HepG2 (cell line): ENCODE results near the gene SF3B6. TPM values are rescaled to one million over a fixed set of nuclear protein-coding genes. Genes with fewer than 3 reads are reported as not detected.

Experiments
- CAMTA2 ChIP-seq: sonication (generic); formaldehyde crosslinking; IDR thresholded peaks from 2 replicates; pipeline ENCODE4 v1.4.0; 2020; ENCODE audit warnings: mild to moderate bottlenecking, missing genetic modification reagents, borderline replicate concordance
- EZH2 ChIP-seq: conservative IDR thresholded peaks from 2 replicates; pipeline ENCODE4 v1.6.1; 2012; ENCODE audit warnings: mild to moderate bottlenecking, low read depth, low read length, moderate library complexity
- KDM3A ChIP-seq: IDR thresholded peaks from 2 replicates; pipeline ENCODE4 v1.6.1; 2018; ENCODE audit warnings: low read depth, missing compliant biosample characterization
- RFX1 ChIP-seq: fragments of 450-650 bp; IDR thresholded peaks from 2 replicates; pipeline ENCODE4 v1.6.1; 2017
- RNF2 ChIP-seq: fragments of 450-650 bp; conservative IDR thresholded peaks from 2 replicates; pipeline ENCODE4 v1.6.1; 2016; ENCODE audit warnings: low read depth
- SMAD1 ChIP-seq: sonication (generic); formaldehyde crosslinking; IDR thresholded peaks from 2 replicates; pipeline ENCODE4 v1.4.0; 2020; ENCODE audit warnings: missing genetic modification reagents, low read depth, mild to moderate bottlenecking, borderline replicate concordance
- YY1 ChIP-seq: IDR thresholded peaks from 2 replicates; pipeline ENCODE4 v1.6.1; 2011; ENCODE audit warnings: low read length, low read depth, moderate library complexity, mild to moderate bottlenecking; ENCODE audit not compliant: insufficient read depth, insufficient replicate concordance
- ZNF101 ChIP-seq: sonication (generic); formaldehyde crosslinking; IDR thresholded peaks from 2 replicates; pipeline ENCODE4 v1.4.0; 2020; ENCODE audit warnings: mild to moderate bottlenecking, low read depth, missing genetic modification reagents, borderline replicate concordance
- ZNF282 ChIP-seq: fragments of 450-650 bp; IDR thresholded peaks from 2 replicates; pipeline ENCODE4 v1.6.1; 2018; ENCODE audit not compliant: partially characterized antibody
- ZNF343 ChIP-seq: sonication (generic); formaldehyde crosslinking; IDR thresholded peaks from 2 replicates; pipeline ENCODE4 v1.4.0; 2020; ENCODE audit warnings: mild to moderate bottlenecking, missing genetic modification reagents
- ZNF749 ChIP-seq: sonication (generic); formaldehyde crosslinking; IDR thresholded peaks from 2 replicates; pipeline ENCODE4 v1.8.0; 2022; ENCODE audit warnings: mild to moderate bottlenecking, missing genetic modification reagents, moderate library complexity, borderline replicate concordance
- ZNF839 ChIP-seq: sonication (generic); formaldehyde crosslinking; IDR thresholded peaks from 2 replicates; pipeline ENCODE4 v1.4.0; 2020; ENCODE audit warnings: missing genetic modification reagents, mild to moderate bottlenecking, borderline replicate concordance
- ZNF891 ChIP-seq: sonication (generic); formaldehyde crosslinking; IDR thresholded peaks from 2 replicates; pipeline ENCODE4 v1.5.0; 2020; ENCODE audit warnings: mild to moderate bottlenecking, missing genetic modification reagents
- ZSCAN25 ChIP-seq: sonication (generic); formaldehyde crosslinking; IDR thresholded peaks from 2 replicates; pipeline ENCODE4 v1.8.0; 2022; ENCODE audit warnings: mild to moderate bottlenecking, missing genetic modification reagents
- polyA plus RNA-seq, 8 experiments: library from polyadenylated mRNA; depleted of rRNA in 3 of 8; stranded (reverse) in 7 of 8; unstranded in 1 of 8; fragments of >200 nt; fragmentation: Illumina TruSeq in 4 of 8; extraction: Trizol in 4 of 8; gene quantifications; 2 replicates each; pipeline versions ENCODE4 v1.2.1 to v1.2.3, GENCODE V29; 2011 to 2016; ENCODE audit warnings: low read depth in 4 of 8, missing spikeins in 1 of 8, mixed read lengths in 1 of 8; ENCODE audit not compliant: insufficient read depth in 1 of 8
- total RNA-seq, 5 experiments: library from RNA; depleted of rRNA; stranded (reverse); fragments of >200 nt; fragmentation: Illumina TruSeq; extraction: Trizol; gene quantifications; 2 replicates each; pipeline ENCODE4 v1.2.3, GENCODE V29; 2016; ENCODE audit warnings: low read depth in 1 of 5
- TF ChIP-seq, protein P1 (sequence below): sonication (generic); formaldehyde crosslinking; IDR thresholded peaks from 2 replicates; pipeline ENCODE4 v1.8.0; 2022; ENCODE audit warnings: missing genetic modification reagents, mild to moderate bottlenecking, moderate library complexity, borderline replicate concordance
- TF ChIP-seq, protein P2 (sequence below): sonication (generic); formaldehyde crosslinking; IDR thresholded peaks from 2 replicates; pipeline ENCODE4 v1.9.0; 2021; ENCODE audit warnings: missing genetic modification reagents, borderline replicate concordance
- TF ChIP-seq, protein P3 (sequence below): sonication (generic); formaldehyde crosslinking; IDR thresholded peaks from 2 replicates; pipeline ENCODE4 v1.4.0; 2020; ENCODE audit warnings: missing genetic modification reagents
- TF ChIP-seq, protein P4 (sequence below): sonication (generic); formaldehyde crosslinking; IDR thresholded peaks from 2 replicates; pipeline ENCODE4 v1.4.0; 2020; ENCODE audit warnings: missing genetic modification reagents

Gene SF3B6
- total and polyA plus RNA-seq, 2 of the 13 experiments (the other 11 are each of a cell fraction or from before 2014, with no cell fraction given), result 177 to 182 TPM

DNA sequence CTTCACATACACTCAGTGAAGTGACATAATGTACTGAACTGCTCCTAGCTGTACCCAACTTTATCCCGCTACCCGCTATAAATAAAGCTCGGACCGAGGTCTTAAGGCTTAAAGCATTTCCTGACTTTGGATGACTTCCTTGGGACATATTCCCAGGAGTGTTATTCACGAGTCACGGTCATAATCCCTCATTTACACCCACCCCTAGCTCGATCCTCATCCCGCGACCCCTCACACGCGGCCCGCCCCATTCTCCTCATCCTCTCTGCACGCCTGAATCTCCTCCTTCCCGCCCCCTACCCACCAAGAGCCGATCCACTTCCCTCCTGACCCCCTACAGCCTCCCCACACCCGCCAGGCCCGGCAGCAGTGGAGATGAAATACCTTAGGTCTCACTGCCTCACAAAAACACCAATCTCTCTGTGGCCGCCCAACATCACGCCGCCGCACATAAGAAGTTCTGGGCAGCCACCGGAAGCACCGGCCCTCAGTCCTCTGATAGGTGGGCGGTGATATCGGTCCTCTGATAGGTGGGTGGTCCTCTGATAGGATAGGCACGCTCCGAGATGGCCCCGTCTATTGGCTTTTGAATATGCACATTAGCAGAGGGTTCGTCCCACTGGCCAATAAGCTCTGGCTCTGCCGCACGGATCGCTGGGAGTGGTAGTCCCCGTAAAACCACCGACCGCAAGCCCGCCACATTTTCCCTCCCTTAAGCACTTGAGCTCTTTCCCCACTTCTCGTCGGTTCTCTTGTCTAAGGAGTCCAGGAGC is 29.0 kb downstream of the SF3B6 start, which contains the start of gene WDCP (continued):
- TF ChIP-seq ZNF749 (CRISPR knock-in tag), result 0 out of 2 replicates have a peak, but pooled peaks have one; percentile 70
- peak; percentile 73; the same call in 1 of the 2 replicates for TF ChIP-seq SMAD1
- TF ChIP-seq, protein P1, sequence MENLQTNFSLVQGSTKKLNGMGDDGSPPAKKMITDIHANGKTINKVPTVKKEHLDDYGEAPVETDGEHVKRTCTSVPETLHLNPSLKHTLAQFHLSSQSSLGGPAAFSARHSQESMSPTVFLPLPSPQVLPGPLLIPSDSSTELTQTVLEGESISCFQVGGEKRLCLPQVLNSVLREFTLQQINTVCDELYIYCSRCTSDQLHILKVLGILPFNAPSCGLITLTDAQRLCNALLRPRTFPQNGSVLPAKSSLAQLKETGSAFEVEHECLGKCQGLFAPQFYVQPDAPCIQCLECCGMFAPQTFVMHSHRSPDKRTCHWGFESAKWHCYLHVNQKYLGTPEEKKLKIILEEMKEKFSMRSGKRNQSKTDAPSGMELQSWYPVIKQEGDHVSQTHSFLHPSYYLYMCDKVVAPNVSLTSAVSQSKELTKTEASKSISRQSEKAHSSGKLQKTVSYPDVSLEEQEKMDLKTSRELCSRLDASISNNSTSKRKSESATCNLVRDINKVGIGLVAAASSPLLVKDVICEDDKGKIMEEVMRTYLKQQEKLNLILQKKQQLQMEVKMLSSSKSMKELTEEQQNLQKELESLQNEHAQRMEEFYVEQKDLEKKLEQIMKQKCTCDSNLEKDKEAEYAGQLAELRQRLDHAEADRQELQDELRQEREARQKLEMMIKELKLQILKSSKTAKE (CRISPR knock-in tag), result no peak
- TF ChIP-seq, protein P2, sequence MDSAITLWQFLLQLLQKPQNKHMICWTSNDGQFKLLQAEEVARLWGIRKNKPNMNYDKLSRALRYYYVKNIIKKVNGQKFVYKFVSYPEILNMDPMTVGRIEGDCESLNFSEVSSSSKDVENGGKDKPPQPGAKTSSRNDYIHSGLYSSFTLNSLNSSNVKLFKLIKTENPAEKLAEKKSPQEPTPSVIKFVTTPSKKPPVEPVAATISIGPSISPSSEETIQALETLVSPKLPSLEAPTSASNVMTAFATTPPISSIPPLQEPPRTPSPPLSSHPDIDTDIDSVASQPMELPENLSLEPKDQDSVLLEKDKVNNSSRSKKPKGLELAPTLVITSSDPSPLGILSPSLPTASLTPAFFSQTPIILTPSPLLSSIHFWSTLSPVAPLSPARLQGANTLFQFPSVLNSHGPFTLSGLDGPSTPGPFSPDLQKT, result no peak
- TF ChIP-seq, protein P3, sequence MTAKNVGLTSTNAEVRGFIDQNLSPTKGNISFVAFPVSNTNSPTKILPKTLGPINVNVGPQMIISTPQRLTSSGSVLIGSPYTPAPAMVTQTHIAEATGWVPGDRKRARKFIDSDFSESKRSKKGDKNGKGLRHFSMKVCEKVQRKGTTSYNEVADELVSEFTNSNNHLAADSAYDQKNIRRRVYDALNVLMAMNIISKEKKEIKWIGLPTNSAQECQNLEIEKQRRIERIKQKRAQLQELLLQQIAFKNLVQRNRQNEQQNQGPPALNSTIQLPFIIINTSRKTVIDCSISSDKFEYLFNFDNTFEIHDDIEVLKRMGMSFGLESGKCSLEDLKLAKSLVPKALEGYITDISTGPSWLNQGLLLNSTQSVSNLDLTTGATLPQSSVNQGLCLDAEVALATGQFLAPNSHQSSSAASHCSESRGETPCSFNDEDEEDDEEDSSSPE (CRISPR knock-in tag), result peak; percentile 92
- TF ChIP-seq ZNF101 (CRISPR knock-in tag), result no peak
- TF ChIP-seq YY1, result peak; percentile 62
- no peak for TF ChIP-seq ZNF282
- no peak; the same call in 1 of the 2 replicates for TF ChIP-seq ZNF839
- TF ChIP-seq, protein P4, sequence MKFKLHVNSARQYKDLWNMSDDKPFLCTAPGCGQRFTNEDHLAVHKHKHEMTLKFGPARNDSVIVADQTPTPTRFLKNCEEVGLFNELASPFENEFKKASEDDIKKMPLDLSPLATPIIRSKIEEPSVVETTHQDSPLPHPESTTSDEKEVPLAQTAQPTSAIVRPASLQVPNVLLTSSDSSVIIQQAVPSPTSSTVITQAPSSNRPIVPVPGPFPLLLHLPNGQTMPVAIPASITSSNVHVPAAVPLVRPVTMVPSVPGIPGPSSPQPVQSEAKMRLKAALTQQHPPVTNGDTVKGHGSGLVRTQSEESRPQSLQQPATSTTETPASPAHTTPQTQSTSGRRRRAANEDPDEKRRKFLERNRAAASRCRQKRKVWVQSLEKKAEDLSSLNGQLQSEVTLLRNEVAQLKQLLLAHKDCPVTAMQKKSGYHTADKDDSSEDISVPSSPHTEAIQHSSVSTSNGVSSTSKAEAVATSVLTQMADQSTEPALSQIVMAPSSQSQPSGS (CRISPR knock-in tag), result 0 out of 2 replicates have a peak, but pooled peaks have one; percentile 18
- no peak for TF ChIP-seq RFX1
- TF ChIP-seq ZNF891 (CRISPR knock-in tag), result no peak
- peak; percentile 89; the same call in 1 of the 2 replicates for TF ChIP-seq CAMTA2
- no peak for TF ChIP-seq KDM3A (CRISPR knock-in tag)
- no peak for TF ChIP-seq EZH2
- TF ChIP-seq RNF2, result no peak
- TF ChIP-seq ZNF343, result peak; percentile 80; the same call in 1 of the 2 replicates
- TF ChIP-seq ZSCAN25 (CRISPR knock-in tag), result peak; percentile 43; the same call in 1 of the 2 replicates
